ENCODE measurements around the gene KCTD11. TPM values are rescaled to one million over a fixed set of nuclear protein-coding genes. Genes with fewer than 3 reads are reported as not detected.

The KCTD11 gene
- total RNA-seq, 1 donor from 2014 or later = 5.3 TPM

DNA sequence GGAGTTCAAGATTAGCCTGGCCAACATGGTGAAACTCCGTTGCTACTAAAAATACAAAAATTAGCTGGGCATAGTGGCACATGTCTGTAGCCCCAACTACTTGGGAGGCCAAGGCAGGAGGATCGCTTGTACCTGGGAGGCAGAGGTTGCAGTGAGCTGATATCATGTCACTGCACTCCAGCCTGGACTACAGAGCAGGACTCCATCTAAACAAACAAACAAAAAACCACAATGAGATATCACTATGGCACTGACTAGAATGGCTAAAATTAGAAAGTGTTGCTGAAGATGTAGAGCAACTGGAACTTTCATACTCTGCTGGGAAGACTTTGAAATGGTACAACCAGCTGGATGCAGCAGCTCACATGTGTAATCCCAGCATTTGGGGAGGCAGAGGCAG lies 22.4 kb downstream of the KCTD11 start:
- DNase-seq (ENCODE audit: low spot score) = no peak
- no peak overlapping the region for H3K27ac Mint-ChIP-seq
- H3K4me1 Mint-ChIP-seq (ENCODE audit: low read depth) = no peaks in the 10 kb centered on the region
- peaks cover 16% of the 10 kb centered on the region for H3K27me3 Mint-ChIP-seq (ENCODE audit: insufficient read depth)
- peaks cover 2% of the 10 kb centered on the region for H3K36me3 Mint-ChIP-seq (ENCODE audit: low read depth)
- intact Hi-C loops (cut with micrococcal nuclease) = no loop called here
- peaks cover 5% of the 10 kb centered on the region for H3K9me3 Mint-ChIP-seq
- H3K4me3 Mint-ChIP-seq = no peak overlapping the region

DNA sequence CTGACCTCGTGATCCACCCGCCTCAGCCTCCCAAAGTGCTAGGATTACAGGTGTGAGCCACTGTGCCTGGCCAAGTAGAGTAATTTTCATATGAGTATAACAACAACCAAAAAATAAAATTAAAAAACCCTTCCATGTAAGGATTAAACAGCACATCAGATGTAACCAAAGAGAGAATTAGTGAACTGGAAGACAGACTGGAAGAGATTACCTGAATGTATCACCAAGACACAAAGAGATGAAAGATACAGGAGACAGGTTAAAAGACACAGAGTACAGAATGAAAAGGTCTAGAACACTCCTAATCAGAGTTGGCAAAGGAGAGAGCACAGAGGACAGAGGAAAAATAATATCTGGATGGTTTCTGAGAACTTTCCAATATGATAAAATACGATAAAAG lies 27.2 kb downstream of the KCTD11 start:
- H3K4me3 Mint-ChIP-seq = no peak overlapping the region
- peaks cover 47% of the 10 kb centered on the region for H3K27me3 Mint-ChIP-seq (ENCODE audit: insufficient read depth)
- no peaks in the 10 kb centered on the region for H3K4me1 Mint-ChIP-seq (ENCODE audit: low read depth)
- H3K9me3 Mint-ChIP-seq = peaks cover 9% of the 10 kb centered on the region
- intact Hi-C loops (cut with micrococcal nuclease) = no loop called here
- peaks cover 6% of the 10 kb centered on the region for H3K36me3 Mint-ChIP-seq (ENCODE audit: low read depth)
- DNase-seq (ENCODE audit: low spot score) = no peak
- H3K27ac Mint-ChIP-seq = no peak overlapping the region

DNA sequence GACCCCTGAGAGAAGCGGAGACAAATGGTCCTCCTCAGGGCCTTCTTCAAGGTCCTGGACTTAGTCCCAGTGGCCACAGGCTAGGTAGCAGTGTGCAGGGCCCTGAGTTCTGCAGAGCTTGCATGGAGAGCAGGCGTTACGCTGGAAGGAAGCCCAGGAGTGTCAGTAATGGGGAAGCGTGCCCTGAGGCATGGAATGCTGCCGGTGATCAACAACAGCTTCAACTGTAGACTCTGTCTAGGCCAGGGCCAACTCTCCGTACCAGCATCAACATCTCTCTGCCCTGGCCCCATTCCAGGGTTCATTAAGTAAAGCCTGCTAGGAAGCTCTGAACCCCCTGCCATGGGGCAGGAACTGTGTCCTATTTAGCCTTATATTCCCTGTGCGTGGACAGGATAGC lies 28.4 kb downstream of the KCTD11 start:
- no peak for DNase-seq (ENCODE audit: low spot score)
- Mint-ChIP-seq H3K27ac (peak overlapping the region; percentile 13), H3K4me3 (no peak overlapping the region)

DNA sequence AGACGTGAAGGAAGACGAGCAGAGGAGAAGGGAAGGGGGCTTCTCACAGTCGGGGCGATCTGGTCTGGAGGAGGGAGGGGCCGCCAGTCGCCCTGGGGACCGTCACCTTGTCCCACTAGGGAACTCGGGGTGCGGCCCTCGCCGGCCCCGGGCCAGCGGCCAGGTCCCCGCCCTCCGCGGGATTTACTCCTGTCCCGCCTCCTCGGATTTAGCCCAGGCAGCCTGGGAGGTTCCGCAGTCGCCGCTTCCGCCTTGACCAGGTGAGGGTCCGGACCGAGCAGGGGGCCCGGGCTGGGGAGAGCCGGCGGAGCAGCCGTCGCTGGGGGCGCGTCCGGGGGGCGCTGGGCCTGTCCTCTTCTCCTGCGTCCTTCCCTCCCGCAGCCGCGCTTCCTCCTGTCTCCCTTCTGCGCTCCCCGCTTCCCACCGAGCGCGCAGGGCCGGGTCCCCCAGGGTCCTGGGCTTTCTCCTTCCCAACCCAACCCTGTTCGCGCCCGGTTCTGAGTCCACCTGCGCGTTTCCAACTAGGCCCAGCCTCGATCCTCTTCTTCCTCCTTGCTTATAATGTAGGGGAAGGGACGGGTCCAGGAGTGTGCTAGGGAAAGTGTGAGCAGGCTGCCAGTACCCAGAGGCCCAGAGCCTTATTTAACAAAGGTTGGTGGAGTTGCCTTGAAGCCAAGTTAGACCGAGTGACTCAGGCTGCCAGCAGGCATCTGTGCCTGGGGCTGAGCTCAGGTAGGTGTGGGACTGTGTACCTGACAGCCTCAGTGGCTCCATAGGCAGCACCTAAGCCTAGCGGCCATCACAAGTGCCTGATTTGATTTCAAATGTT lies 29.1 kb downstream of the KCTD11 start, which contains the start of gene TNK1:
TSS of gene TNK1 (plus strand) at position 235 of the 829 bp plus-strand sequence. CDS start 1,838 bp downstream, outside the sequence.
- Mint-ChIP-seq H3K9me3 (peaks cover 9% of the 10 kb centered on the region), H3K4me1 (ENCODE audit: low read depth) (peaks cover 5% of the 10 kb centered on the region), H3K4me3 (no peak within 1 kb of the TSS), H3K27me3 (ENCODE audit: insufficient read depth) (peaks cover 47% of the 10 kb centered on the region), H3K36me3 (ENCODE audit: low read depth) (peaks cover 6% of the 10 kb centered on the region), H3K27ac (peak within 1 kb of the TSS; percentile 13)
- intact Hi-C loops (cut with micrococcal nuclease) = no loop called here
- no peak for DNase-seq (ENCODE audit: low spot score)

More for the DNA sequence above, 28.4 kb downstream of the KCTD11 start:
- intact Hi-C loops (cut with micrococcal nuclease) = no loop called here
- Mint-ChIP-seq H3K4me1 (ENCODE audit: low read depth) (peaks cover 5% of the 10 kb centered on the region), H3K27me3 (ENCODE audit: insufficient read depth) (peaks cover 47% of the 10 kb centered on the region), H3K9me3 (peaks cover 9% of the 10 kb centered on the region), H3K36me3 (ENCODE audit: low read depth) (peaks cover 6% of the 10 kb centered on the region)

DNA sequence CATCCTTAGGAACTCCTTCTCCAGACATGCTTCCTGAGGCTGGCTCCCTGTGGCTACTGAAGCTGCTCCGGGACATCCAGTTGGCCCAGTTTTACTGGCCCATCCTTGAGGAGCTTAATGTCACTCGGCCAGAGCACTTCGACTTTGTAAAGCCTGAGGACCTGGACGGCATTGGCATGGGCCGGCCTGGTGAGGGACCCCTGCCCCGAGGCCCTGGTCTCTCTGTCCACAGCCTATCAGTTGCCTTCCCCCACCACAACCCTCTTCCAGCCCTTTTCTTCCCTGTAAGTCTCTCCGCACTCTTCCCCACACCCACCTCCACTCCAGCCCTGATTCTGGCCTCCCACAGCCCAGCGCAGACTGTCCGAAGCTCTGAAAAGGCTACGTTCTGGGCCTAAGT lies 30.9 kb downstream of the KCTD11 start:
- Mint-ChIP-seq H3K27ac (no peak overlapping the region), H3K27me3 (ENCODE audit: insufficient read depth) (peaks cover 36% of the 10 kb centered on the region), H3K9me3 (peaks cover 9% of the 10 kb centered on the region), H3K4me1 (ENCODE audit: low read depth) (peaks cover 5% of the 10 kb centered on the region), H3K36me3 (ENCODE audit: low read depth) (peaks cover 9% of the 10 kb centered on the region), H3K4me3 (peak overlapping the region; percentile 13)
- intact Hi-C loops (cut with micrococcal nuclease) = no loop called here
- DNase-seq (ENCODE audit: low spot score) = no peak

DNA sequence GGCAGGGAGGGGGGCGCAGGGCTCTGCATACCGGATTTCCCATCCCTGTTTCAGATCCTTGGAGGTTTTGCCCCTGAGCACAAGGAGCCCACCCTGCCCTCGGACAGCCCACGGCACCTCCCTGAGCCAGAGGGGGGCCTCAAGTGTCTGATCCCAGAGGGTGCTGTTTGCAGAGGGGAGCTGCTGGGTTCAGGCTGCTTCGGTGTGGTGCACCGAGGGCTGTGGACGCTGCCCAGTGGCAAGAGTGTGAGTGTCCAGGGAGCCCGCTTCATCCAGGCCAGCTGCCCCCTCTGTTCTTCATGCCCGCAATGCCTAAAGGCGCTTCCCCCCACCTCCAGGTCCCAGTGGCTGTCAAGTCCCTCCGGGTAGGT lies 31.4 kb downstream of the KCTD11 start:
- Mint-ChIP-seq H3K4me1 (ENCODE audit: low read depth) (peaks cover 5% of the 10 kb centered on the region), H3K36me3 (ENCODE audit: low read depth) (peaks cover 9% of the 10 kb centered on the region), H3K27ac (no peak overlapping the region), H3K9me3 (peaks cover 9% of the 10 kb centered on the region), H3K27me3 (ENCODE audit: insufficient read depth) (peaks cover 36% of the 10 kb centered on the region), H3K4me3 (peak overlapping the region; percentile 43)
- intact Hi-C loops (cut with micrococcal nuclease) = no loop called here
- no peak for DNase-seq (ENCODE audit: low spot score)

DNA sequence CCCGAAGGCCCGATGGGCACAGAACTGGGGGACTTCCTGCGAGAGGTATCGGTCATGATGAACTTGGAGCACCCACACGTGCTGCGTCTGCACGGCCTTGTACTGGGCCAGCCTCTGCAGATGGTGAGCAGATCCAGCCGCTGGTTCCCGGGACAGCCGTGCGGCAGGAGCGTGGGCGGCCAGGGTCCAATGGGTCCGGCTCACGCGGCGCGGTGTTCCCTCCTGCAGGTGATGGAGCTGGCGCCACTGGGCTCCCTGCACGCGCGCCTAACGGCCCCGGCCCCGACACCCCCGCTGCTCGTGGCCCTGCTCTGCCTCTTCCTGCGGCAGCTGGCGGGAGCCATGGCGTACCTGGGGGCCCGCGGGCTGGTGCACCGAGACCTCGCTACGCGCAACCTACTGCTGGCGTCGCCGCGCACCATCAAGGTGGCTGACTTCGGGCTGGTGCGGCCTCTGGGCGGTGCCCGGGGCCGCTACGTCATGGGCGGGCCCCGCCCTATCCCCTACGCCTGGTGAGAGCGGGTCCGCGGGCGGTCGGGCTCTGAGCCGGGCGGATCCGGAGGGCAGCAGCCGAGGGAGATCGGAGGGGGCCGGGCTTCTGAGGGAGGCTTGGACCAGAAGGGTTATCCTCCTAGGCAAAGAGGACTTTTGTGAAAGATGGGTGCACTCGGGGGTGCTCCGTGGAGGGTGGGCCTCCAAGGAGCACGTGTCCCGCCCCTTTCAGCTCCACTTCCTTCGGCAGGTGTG lies 32.0 kb downstream of the KCTD11 start:
- peaks cover 5% of the 10 kb centered on the region for H3K4me1 Mint-ChIP-seq (ENCODE audit: low read depth)
- peaks cover 9% of the 10 kb centered on the region for H3K36me3 Mint-ChIP-seq (ENCODE audit: low read depth)
- no peak overlapping the region for H3K27ac Mint-ChIP-seq
- peak; percentile 75 for DNase-seq (ENCODE audit: low spot score)
- H3K9me3 Mint-ChIP-seq = peaks cover 9% of the 10 kb centered on the region
- peaks cover 35% of the 10 kb centered on the region for H3K27me3 Mint-ChIP-seq (ENCODE audit: insufficient read depth)
- H3K4me3 Mint-ChIP-seq = peak overlapping the region; percentile 77
- intact Hi-C loops (cut with micrococcal nuclease) = loop anchor here (1.0 kb wide), 2 partner anchors 10 to 20 kb away; partner anchors contain the start of genes PLSCR3 and TMEM256

DNA sequence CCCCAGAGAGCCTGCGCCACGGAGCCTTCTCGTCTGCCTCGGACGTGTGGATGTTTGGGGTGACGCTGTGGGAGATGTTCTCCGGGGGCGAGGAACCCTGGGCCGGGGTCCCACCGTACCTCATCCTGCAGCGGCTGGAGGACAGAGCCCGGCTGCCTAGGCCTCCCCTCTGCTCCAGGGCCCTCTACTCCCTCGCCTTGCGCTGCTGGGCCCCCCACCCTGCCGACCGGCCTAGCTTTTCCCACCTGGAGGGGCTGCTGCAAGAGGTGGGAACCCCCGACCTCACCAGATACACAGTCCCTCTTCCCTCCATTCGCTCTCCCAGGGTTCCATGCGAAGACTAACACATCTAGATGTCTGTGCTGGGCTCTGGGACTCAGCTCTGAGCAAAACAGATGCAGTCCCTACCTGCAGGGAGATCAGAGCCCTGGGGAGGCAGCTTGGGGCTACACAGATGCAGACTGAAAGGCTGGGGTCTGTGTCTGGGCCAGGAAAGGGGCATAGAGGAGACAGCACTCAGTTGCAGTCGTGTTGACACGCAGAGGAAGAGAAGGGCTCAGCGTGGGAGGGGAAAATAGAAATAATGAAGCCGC lies 32.6 kb downstream of the KCTD11 start:
- Mint-ChIP-seq H3K27ac (peak overlapping the region; percentile 79), H3K4me1 (ENCODE audit: low read depth) (peaks cover 5% of the 10 kb centered on the region), H3K4me3 (peak overlapping the region; percentile 77), H3K27me3 (ENCODE audit: insufficient read depth) (peaks cover 28% of the 10 kb centered on the region), H3K9me3 (peaks cover 2% of the 10 kb centered on the region), H3K36me3 (ENCODE audit: low read depth) (peaks cover 7% of the 10 kb centered on the region)
- no peak for DNase-seq (ENCODE audit: low spot score)
- intact Hi-C loops (cut with micrococcal nuclease) = loop anchor here (1.0 kb wide), 2 partner anchors 10 to 20 kb away; partner anchors contain the start of genes PLSCR3 and TMEM256

DNA sequence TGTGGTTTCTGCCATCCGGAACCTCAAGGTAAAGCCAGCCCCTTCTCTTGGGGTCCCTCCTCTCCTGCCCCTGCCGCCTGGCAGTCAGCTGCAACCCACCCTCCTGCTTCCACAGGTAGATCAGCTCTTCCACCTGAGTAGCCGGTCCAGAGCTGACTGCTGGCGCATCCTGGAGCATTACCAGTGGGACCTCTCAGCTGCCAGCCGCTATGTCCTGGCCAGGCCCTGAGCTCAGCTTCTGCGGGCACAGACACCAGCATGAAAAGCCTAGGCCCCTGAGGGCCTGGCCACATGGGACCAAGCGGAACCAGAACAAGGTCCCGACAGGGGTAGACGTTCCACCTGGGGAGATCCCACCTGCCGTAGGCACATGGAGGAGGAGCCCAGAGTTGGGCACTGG lies 36.9 kb downstream of the KCTD11 start:
- no peaks in the 10 kb centered on the region for H3K27me3 Mint-ChIP-seq (ENCODE audit: insufficient read depth)
- intact Hi-C loops (cut with micrococcal nuclease) = no loop called here
- no peak overlapping the region for H3K27ac Mint-ChIP-seq
- no peak for DNase-seq (ENCODE audit: low spot score)
- peaks cover 22% of the 10 kb centered on the region for H3K4me1 Mint-ChIP-seq (ENCODE audit: low read depth)
- no peaks in the 10 kb centered on the region for H3K9me3 Mint-ChIP-seq
- H3K4me3 Mint-ChIP-seq = no peak overlapping the region
- H3K36me3 Mint-ChIP-seq (ENCODE audit: low read depth) = peaks cover 19% of the 10 kb centered on the region

DNA sequence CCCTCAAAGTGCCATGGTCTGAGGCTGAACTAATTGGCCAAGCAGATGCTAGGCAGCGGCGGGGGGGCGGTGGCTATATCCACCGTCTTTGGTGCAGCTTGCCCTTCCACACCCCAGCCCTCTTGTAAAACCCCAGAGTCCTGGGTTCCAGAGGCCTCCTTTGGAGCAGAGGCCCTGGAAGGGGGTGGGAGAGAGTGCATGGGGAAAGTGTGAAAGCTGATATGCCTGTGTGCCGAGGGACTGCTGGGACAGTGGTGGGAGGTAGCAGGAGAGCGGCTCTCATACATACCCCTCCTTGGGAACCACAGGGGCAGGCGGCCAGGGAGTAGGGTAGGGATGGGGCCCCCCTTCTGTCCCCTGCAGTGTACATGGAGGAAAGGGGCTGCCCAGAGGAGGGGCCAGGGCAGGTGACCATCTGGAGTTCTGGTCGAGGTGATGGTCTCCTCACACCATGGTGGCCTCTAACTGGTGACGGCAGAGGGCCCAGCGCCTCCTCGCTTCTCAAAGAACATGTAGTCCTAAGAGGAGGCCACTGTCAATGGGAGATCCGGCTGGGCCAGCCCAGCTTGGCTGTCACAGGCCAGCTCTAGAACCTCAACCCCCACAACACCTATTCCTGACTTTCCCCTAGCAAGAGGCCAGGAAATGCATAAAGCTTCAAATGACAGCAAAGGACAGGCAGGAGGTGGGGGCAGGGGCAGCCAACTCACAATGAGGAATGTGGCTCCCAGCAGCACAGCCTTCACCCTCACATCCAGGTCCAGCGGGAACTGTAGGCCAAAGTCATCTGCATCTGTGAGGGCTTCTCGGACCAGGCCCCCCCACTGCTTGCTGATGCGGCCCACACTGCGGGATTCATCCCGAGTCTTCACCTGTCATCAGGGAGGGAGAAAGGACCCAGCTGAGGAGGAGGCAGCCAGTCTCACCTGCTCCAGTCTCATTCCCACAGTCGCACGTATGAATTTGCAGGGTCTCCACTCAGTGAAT lies 38.3 kb downstream of the KCTD11 start:
- H3K27me3 Mint-ChIP-seq (ENCODE audit: insufficient read depth) = peaks cover 2% of the 10 kb centered on the region
- H3K4me1 Mint-ChIP-seq (ENCODE audit: low read depth) = peaks cover 22% of the 10 kb centered on the region
- no peak for DNase-seq (ENCODE audit: low spot score)
- no peaks in the 10 kb centered on the region for H3K9me3 Mint-ChIP-seq
- no peak overlapping the region for H3K27ac Mint-ChIP-seq
- intact Hi-C loops (cut with micrococcal nuclease) = no loop called here
- H3K36me3 Mint-ChIP-seq (ENCODE audit: low read depth) = peaks cover 19% of the 10 kb centered on the region
- H3K4me3 Mint-ChIP-seq = no peak overlapping the region

DNA sequence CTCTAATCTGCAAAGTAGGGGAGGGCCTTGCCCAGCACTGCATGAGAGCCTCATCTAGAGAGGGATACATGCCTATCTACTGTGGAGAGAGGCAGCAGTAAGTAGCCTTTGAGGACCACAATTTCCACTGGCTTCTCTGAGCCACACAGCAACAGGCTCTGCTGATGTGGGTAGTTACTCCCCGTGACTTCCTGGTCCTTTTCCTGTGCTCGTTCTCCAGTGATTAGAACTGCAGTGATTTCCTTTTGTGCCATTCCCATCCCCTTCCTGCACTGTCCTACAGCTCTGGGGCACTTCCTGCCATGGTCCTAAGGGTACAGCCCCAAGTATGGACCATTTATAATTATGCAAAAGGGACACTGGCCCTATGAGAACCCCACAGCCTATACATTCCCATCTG lies 39.3 kb downstream of the KCTD11 start:
- Mint-ChIP-seq H3K27ac (no peak overlapping the region), H3K4me1 (ENCODE audit: low read depth) (peaks cover 22% of the 10 kb centered on the region), H3K9me3 (no peaks in the 10 kb centered on the region), H3K36me3 (ENCODE audit: low read depth) (peaks cover 19% of the 10 kb centered on the region), H3K4me3 (no peak overlapping the region), H3K27me3 (ENCODE audit: insufficient read depth) (peaks cover 2% of the 10 kb centered on the region)
- intact Hi-C loops (cut with micrococcal nuclease) = no loop called here
- no peak for DNase-seq (ENCODE audit: low spot score)

Measured in activated T-helper 1 cell treated with anti-CD3 and anti-CD28 coated beads, Interleukin-12 subunit alpha, Interleukin-12 subunit beta, Interleukin-2, Interleukin-4 antibody, amounts not matched to agents 30 ng/mL and 10 ng/mL and 1 ng/mL, durations not matched to agents 14 hours and 24 hours and 36 hours (primary cell).